NCI-H1092 treated with DMSO at 0.1 percent for 48 hours (cell line): ENCODE measurements around the gene SMAD1.

Source experiments
- DNase-seq: peaks from one replicate; lab custom pipeline; 2025; lab: John Stamatoyannopoulos, UW

The SMAD1 gene

GRCh38 chr4:145489556-145489955 lies 7.9 kb downstream of the SMAD1 start:
- no peak for DNase-seq

GRCh38 chr4:145490361-145490760 lies 8.7 kb downstream of the SMAD1 start:
- no peak for DNase-seq

GRCh38 chr4:145490796-145491195 lies 9.1 kb downstream of the SMAD1 start:
- no peak for DNase-seq

- DNase-seq = no peak
Observed at GRCh38 chr4:145492376-145492775, 10.7 kb downstream of the SMAD1 start.

GRCh38 chr4:145493166-145493565 lies 11.5 kb downstream of the SMAD1 start:
- no peak for DNase-seq

- no peak for DNase-seq
Observed at GRCh38 chr4:145494666-145495270, 13.1 kb downstream of the SMAD1 start.

- no peak for DNase-seq
Observed at GRCh38 chr4:145496292-145496691, 14.6 kb downstream of the SMAD1 start.

GRCh38 chr4:145497199-145498149 lies 15.8 kb downstream of the SMAD1 start:
- no peak for DNase-seq

GRCh38 chr4:145498430-145498829 lies 16.8 kb downstream of the SMAD1 start:
- DNase-seq = no peak

- no peak for DNase-seq
Observed at GRCh38 chr4:145501051-145501660, 19.5 kb downstream of the SMAD1 start.

GRCh38 chr4:145502809-145503208 lies 21.2 kb downstream of the SMAD1 start:
- no peak for DNase-seq

GRCh38 chr4:145503486-145504072 lies 21.9 kb downstream of the SMAD1 start:
- no peak for DNase-seq

GRCh38 chr4:145505995-145506394 lies 24.3 kb downstream of the SMAD1 start:
- no peak for DNase-seq

GRCh38 chr4:145507636-145508035 lies 26.0 kb downstream of the SMAD1 start:
- DNase-seq = no peak

GRCh38 chr4:145511913-145512522 lies 30.4 kb downstream of the SMAD1 start:
- DNase-seq = no peak

GRCh38 chr4:145513020-145513621 lies 31.5 kb downstream of the SMAD1 start:
- DNase-seq = no peak

- DNase-seq = no peak
Observed at GRCh38 chr4:145520172-145520571, 38.5 kb downstream of the SMAD1 start.

GRCh38 chr4:145521282-145521681 lies 39.6 kb downstream of the SMAD1 start:
- no peak for DNase-seq

GRCh38 chr4:145523117-145523516 lies 41.5 kb downstream of the SMAD1 start:
- no peak for DNase-seq

- no peak for DNase-seq
Observed at GRCh38 chr4:145524552-145524951, 42.9 kb downstream of the SMAD1 start.

GRCh38 chr4:145525291-145525740 lies 43.7 kb downstream of the SMAD1 start:
- DNase-seq = no peak

- no peak for DNase-seq
Observed at GRCh38 chr4:145527773-145528172, 46.1 kb downstream of the SMAD1 start.
